NCI-H526 treated with DMSO at 0.1 percent for 48 hours (cell line): ENCODE results near the gene HMGA1.

ENCODE experiments used
- DNase-seq: peaks from one replicate; lab custom pipeline; 2025; lab: John Stamatoyannopoulos, UW

The HMGA1 gene

GRCh38 chr6:34223956-34224940 lies 12.4 kb upstream of the HMGA1 start:
- DNase-seq, result peak; percentile 71

- no peak for DNase-seq
Observed at GRCh38 chr6:34225551-34225950, 11.1 kb upstream of the HMGA1 start.

- no peak for DNase-seq
Observed at GRCh38 chr6:34226066-34226465, 10.6 kb upstream of the HMGA1 start.

- no peak for DNase-seq
Observed at GRCh38 chr6:34226731-34227586, 9.7 kb upstream of the HMGA1 start.

GRCh38 chr6:34227761-34228421 lies 8.8 kb upstream of the HMGA1 start:
- no peak for DNase-seq

- DNase-seq, result no peak
Observed at GRCh38 chr6:34229877-34230276, 6.8 kb upstream of the HMGA1 start.

- DNase-seq, result no peak
Observed at GRCh38 chr6:34230653-34231371, 5.9 kb upstream of the HMGA1 start.

GRCh38 chr6:34231566-34232336 lies 4.9 kb upstream of the HMGA1 start:
- no peak for DNase-seq

- no peak for DNase-seq
Observed at GRCh38 chr6:34232901-34233300, 3.8 kb upstream of the HMGA1 start.

- DNase-seq, result no peak
Observed at GRCh38 chr6:34233867-34234266, 2.8 kb upstream of the HMGA1 start.

GRCh38 chr6:34234667-34235306 lies 1.9 kb upstream of the HMGA1 start:
- DNase-seq, result no peak

GRCh38 chr6:34235307-34236130 lies 1.2 kb upstream of the HMGA1 start:
- DNase-seq, result no peak

GRCh38 chr6:34236131-34236442 lies 586 bp upstream of the HMGA1 start:
- DNase-seq, result no peak

GRCh38 chr6:34237316-34237721 lies 646 bp downstream of the HMGA1 start:
- DNase-seq, result no peak

- peak; percentile 40 for DNase-seq
Observed at GRCh38 chr6:34237722-34238584, 1.3 kb downstream of the HMGA1 start.

- peak; percentile 40 for DNase-seq
Observed at GRCh38 chr6:34238585-34239499, 2.2 kb downstream of the HMGA1 start.

- no peak for DNase-seq
Observed at GRCh38 chr6:34239500-34239825, 2.8 kb downstream of the HMGA1 start.

GRCh38 chr6:34239893-34240292 lies 3.2 kb downstream of the HMGA1 start:
- DNase-seq, result no peak
